Measurements from ENCODE around the gene TMPRSS13.

Gene TMPRSS13

DNA sequence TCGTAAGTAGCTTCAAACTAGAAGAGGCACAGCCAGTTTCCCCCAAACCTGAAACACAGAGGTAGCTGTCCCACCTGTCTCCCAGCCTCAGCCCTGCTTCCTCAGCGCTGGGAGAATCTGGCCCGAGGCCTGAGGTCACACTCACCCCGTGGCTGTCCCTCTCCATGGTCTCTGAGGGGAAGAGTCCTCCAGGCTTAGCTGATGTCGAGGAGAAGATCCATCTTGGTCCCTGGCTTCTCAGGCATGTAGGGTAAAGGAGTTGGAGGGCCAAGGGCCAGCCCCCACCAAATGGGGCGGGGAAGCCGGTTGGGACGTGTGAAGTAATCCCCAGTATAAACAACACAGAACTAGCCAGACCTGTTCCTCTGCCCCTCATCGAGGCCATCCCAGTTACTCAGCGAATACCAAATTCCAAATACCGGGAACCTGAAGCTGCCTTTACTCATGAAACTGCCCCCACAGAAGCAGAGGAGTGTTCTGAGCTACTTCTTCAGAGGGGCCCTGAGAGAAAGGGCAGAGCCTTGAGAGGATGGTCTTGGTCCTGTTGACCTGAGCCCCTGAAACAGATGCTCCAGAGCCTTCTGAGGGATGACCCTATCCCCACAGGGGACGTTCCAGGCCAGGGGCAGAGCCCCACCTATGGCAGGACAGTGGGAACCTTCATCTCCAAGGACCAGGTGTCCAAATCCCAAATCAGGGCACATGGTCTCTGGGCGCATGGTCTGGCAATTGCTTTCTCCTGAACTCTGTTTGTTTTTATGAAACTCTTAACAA, at the start of gene TMPRSS13:
Gene TMPRSS13, minus strand, starts transcription at position 261 of the 774 bp plus-strand sequence. Its CDS starts 95 bp downstream, at position 166.
- DNase-seq: no peak

DNA sequence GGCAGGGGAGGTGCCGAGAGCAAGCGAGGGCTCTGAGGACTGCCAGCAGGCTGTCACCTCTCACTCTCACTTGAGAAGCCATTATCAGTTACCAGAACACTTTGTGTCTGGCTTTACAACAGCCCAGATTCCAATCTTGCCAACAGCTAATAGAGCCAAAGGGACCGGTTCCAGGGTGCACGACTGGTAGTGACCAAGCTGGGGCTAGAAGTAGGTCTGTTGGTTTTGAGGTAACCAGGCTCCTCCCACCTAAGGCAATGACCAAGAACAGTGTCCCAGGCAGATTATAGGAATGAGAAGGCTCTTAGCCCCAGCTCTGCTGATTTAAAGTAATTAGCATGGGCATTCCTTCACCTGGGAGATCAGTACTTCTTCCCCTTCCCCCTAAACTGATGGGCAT, 49.8 kb upstream of the TMPRSS13 start:
- no peak for DNase-seq

DNA sequence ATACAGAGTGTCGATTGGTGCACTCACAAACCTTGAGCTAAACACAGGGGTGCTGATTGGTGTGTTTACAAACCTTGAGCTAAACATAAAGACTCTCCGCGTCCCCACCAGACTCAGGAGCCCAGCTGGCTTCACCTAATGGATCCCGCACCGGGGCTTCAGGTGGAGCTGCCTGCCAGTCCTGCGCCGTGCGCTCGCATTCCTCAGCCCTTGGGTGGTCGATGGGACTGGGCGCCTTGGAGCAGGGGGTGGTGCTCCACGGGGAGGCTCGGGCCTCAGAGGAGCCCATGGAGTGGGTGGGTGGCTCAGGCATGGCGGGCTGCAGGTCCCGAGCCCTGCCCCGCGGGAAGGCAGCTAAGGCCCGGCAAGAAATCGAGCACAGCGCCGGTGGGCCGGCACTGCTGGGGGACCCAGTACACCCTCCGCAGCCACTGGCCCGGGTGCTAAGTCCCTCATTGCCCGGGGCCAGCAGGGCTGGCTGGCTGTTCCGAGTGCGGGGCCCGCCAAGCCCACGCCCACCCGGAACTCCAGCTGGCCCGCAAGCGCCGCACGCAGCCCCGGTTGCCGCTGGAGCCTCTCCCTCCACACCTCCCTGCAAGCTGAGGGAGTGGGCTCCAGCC, 49.2 kb upstream of the TMPRSS13 start:
- DNase-seq: peak; percentile 48

- peak; percentile 59 for DNase-seq
These were observed 48.5 kb upstream of the TMPRSS13 start for GRCh38 chr11:117977612-117978264.

GRCh38 chr11:117977029-117977428, 47.8 kb upstream of the TMPRSS13 start:
- no peak for DNase-seq

GRCh38 chr11:117976445-117976844, 47.2 kb upstream of the TMPRSS13 start:
- DNase-seq: no peak

GRCh38 chr11:117973503-117973860, 44.3 kb upstream of the TMPRSS13 start:
- no peak for DNase-seq

DNA sequence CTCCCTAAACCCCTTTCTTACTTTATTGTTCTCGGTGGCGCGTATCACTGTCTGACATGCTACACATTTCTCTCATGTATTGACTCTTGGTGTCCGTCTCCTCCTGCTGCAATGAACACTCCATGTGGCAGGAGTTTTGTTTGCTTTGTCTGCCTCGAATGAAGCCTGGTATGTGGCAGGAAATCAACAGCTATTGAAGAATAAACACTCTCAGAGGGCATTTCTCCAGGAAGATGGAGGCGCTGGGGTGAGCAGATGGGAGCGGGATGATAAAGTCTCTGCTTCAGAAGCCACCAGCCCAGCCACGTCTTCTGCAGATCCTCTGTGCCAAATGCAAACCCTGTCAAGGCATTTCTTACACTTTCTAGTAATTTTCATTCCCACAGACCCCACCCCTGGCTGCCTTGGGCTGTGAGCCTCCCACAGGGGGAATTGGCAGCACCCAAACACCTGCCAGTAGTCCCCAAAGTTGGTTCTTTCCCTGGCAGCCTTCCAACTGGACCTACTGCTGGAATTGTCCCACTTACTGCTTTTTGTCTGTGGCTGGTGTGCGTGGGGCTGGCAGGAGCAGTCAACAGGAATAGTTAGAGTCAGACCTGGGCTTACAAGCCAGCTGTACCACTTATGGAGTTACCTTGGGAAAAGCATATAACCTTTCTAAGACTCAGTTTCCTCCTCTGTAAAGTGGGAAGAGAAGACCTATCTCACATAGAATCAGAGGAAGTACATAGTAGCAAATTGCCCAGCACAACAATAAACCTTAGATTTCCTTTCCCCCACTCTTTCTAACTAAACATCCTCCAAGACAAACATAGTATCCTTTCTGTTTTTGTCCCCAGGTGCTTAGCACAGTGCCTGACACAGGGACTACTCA, 43.7 kb upstream of the TMPRSS13 start:
- peak; percentile 50 for DNase-seq

DNA sequence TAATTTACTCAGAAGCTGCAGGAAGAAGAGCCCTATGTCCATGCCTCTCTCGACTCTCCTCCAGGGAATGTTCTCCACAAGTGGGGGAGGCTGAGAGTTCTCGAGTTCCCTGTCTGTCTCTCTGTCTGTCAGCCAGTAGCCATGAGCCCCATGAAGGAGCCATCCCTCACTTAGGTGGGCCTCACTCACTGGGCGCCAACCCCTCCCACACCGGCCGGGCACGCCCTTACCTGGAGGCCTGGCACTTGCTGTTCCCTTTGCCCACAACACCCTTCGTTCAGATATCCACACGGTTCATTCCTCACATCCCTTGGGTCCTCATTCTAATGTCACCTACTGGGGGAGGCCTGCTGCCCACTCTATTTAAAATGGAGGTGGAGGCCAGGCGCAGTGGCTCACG, 42.8 kb upstream of the TMPRSS13 start:
- peak; percentile 50 for DNase-seq

- peak; percentile 53 for DNase-seq
These were observed 41.3 kb upstream of the TMPRSS13 start for GRCh38 chr11:117970400-117971024.

DNA sequence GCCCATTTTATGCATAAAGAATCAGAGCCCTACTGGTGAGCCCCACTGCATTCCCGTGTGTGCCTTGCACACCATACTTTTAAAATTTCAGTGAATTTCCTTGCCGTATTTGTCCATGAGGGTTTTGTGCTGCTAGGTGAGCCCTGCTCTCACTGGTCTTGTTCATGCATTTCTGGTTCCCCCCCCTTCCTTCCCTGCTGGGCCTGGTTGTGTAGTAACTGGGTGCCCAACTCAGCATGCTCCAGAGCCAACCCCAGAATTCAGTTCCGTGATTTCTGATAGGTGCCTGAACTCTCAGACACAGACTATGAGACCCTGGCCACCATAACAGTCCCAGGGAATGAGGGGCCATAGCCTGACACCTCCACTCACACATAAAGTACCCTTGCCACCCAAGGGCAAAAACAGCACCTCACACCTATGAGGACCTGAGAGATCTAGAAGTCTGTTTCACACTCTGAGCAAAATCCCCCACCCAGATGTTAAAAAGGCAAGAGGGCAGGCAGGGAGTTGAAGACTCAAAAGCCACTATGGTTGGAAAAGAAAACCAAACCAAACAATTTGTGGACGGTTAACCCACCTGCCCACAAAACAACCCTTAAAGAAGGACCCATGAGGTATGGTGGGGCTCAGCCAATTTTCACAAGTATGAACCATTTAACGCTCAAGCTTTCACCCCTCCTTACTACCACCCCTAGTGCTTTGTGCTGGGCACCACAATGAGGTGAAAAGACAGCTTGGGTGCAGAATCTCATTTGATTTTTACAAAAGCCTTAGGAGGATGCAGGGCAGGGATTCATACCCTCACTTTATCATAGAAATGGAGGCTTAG, 40.2 kb upstream of the TMPRSS13 start:
- DNase-seq: no peak

DNA sequence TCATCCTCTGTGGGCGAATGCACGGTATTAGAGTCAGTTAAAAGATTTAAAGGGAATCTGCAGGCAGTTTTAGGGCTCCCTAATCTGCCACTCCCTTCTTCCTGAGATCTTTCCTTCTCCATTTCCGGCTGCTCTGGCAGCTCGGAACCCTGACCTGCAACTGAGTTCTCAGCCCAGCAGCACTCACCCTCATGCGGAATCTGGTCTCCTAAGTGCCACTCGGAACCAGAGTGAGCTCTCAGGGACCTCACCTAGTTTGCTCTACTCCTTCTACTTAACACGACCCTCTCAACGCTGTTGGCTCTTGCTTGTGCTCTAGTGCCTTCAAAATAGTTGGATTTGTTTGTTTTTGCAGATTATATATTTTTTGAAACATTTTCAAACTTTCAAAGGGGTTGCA, 37.7 kb upstream of the TMPRSS13 start:
- DNase-seq: no peak

- DNase-seq: no peak
These were observed 33.6 kb upstream of the TMPRSS13 start for GRCh38 chr11:117962826-117963225.

- DNase-seq: no peak
These were observed 32.7 kb upstream of the TMPRSS13 start for GRCh38 chr11:117961896-117962295.

GRCh38 chr11:117960406-117960805, 31.2 kb upstream of the TMPRSS13 start:
- DNase-seq: no peak

DNA sequence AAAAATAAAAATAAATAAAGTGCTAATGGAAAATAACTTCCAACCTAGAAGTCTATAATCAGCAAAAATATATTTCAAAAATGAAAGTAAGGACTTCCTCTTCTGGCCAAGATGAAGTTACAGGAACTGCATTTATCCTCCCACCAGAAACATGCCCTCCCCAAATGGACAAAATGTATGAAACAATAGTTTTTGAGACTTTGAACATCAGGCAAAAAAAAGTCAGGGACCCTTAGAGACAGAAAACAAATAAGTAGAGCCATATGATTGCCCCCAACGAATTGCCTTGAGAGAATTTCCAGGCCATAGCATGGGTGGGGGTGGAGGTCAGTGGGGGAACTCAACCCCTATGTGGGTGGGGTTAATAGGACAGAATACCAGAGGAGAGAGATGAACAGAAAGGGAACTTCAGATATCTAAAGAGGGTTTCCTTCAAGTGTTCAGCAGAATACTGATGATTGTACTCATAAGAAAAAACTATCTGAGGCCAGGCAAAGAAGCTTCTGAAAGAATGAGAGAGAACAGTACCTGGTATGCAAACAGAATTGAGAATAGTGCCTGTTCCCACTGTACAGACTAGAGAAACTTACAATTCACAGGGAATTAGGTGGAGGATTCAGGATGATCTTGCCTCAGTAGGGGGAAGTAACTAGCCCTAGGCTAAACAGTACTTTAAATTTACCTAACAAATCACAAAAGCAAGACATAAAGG, 30.4 kb upstream of the TMPRSS13 start:
- DNase-seq: no peak

- DNase-seq: no peak
These were observed 29.7 kb upstream of the TMPRSS13 start for GRCh38 chr11:117958949-117959348.

DNA sequence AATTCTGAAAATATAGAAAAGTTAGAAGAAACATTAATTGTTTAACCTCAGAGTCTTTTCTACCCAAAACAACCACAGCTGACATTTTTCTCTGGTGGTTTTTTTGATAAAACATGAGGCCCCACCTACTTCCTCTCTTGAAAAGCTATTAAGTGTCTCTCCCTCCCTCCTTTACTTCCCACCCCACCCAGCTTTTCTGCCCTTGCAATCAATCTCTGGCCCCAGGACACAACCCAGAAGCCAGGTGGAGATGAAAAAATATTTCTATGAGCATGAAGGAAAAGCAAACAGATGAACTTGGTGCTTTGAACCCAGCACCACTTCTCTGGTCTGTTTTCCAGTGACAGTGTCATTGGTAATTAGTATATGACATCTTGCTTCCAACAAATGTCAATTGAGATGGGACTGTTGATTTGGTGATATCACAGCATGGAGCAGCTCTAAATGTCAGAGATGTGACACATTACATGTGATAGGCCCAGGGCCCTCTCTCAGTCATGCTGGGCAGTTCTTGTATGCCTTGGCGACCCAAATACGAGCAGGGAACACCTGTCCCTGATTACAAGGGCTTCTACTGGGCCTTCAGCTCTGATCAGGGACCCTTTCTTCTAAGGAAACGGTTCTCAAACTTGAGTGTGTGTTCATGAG, 23.9 kb upstream of the TMPRSS13 start:
- DNase-seq: no peak

- no peak for DNase-seq
These were observed 22.1 kb upstream of the TMPRSS13 start for GRCh38 chr11:117950993-117951961.
